ENCODE measurements around the gene TUBGCP6. TPM values are rescaled to one million over a fixed set of nuclear protein-coding genes. Genes with fewer than 3 reads are reported as not detected.
A peak's percentile ranks its signal among the peaks of the same experiment; 100 is the strongest.
"Not testable (repeated sequence)": the region's sequence is repeated elsewhere in the genome, so short reads cannot be mapped to it uniquely, and the experiment has no call there.

TUBGCP6 gene
- total RNA-seq, 2 donors from 2014 or later: 26.3 to 31.6 TPM

DNA sequence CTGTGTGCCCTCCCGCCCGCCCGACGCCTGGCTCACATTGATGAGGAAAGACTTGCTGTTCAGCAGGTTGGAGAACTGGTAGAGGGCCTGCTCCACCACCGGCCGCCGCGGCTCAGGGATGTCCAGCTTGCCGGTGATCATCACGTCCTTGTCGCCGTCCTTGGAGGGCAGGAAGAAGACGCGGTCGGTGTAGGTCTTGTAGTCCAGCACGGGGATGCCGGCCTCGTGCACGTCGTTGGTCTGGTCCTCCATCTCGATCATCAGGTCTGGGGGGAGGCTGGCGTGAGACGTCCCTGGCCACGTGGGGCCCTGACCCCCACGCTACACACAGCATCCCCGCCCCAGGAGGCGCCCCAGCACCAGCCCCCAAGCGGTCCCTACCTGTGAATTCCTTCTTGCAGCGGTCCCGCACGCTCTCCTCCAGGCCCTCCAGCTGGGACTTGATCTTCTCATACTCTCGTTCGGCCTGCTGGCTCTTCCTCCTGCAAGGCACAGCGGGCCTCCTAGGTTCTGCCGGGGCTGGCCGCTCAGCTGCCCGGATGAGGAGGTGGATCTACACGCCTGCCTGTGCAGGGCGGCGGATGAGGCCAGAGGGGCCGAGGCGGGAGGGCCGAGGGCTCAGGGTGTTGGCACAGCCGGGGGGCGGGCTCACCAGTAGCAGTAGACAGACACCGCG is 36.0 kb upstream of the TUBGCP6 start:
- ATAC-seq: no peak
- intact Hi-C loops (cut with DNase I, micrococcal nuclease): no loop called here

DNA sequence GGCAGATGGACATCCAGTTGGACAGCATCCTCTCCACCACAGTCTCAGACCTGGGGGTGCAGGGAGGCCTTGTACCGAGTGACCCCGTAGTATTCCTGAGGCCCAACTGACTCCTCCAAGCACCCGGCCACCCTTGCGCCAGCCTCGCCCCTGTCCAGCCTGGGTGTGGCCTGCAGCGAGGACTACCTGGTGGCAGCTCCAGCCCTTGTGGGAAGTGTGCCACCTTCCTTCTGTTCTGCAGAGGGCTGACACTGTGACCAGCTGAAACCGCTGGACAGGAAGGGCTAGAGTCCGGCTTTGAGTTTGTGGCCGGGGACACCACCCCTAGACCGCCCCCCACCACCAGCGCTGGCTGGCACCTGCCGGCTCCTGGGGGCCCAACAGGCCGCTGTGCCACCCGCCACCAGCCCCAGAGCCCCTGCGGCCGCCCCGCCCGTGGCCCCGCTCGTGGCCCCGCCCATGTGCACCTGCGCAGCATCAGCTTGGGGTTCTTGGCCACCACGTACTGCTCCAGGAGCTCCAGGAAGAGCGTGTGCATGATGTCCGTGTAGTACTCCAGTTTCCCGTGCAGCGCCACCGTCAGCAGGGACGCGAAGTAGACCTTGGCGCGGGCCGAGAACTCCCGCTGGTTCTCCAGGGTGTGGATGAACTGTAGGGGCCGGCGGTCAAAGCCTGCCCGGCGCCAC is 35.3 kb upstream of the TUBGCP6 start:
- intact Hi-C loops (cut with DNase I, micrococcal nuclease): no loop called here
- DNase-seq: no peak

More for the DNA sequence above, 36.0 kb upstream of the TUBGCP6 start:
- no peak for DNase-seq

GRCh38 chr22:50278956-50279619 is 34.3 kb upstream of the TUBGCP6 start:
- intact Hi-C loops (cut with DNase I, micrococcal nuclease): loop anchor here (5.0 to 10.0 kb wide), 2 partner anchors 43 to 46 kb away; partner anchors contain the start of gene DENND6B (in 1 of the 2)
- DNase-seq (no peak), ATAC-seq (no peak)

More for the DNA sequence above, 35.3 kb upstream of the TUBGCP6 start:
- no peak for ATAC-seq

DNA sequence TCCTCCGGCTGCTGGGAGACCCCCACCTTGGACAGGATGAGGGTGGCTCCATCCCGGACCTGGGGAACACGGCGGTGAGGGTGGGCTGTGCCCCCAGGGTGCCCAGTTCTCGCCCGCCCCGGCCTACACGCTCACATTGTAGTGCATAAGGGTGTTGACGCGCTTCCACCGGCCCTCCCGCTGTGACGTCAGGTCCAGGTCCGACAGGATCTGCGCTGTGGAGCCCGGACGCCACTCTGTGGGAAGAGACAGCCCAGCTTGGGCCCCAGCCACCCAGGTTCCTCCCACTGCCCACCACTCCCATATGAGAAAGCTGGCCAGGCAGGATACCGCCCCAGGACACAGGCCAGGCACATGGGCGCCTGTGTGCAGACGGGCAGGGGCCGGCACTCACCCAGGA is 33.6 kb upstream of the TUBGCP6 start:
- DNase-seq: no peak
- intact Hi-C loops (cut with DNase I, micrococcal nuclease): loop anchor here (5.0 to 10.0 kb wide), 2 partner anchors 44 to 46 kb away; partner anchors contain the start of gene DENND6B (in 1 of the 2)
- no peak for ATAC-seq

GRCh38 chr22:50277761-50278160 is 32.9 kb upstream of the TUBGCP6 start:
- intact Hi-C loops (cut with DNase I, micrococcal nuclease): loop anchor here (5.0 to 10.0 kb wide), 2 partner anchors 45 to 47 kb away; partner anchors contain the start of gene DENND6B (in 1 of the 2)
- peak; percentile 19 for ATAC-seq
- no peak for DNase-seq

GRCh38 chr22:50276143-50276542 is 31.3 kb upstream of the TUBGCP6 start:
- intact Hi-C loops (cut with DNase I, micrococcal nuclease): loop anchor here (5.0 to 10.0 kb wide), 2 partner anchors 46 to 49 kb away; partner anchors contain the start of gene DENND6B (in 1 of the 2)
- DNase-seq: peak; percentile 65 to 71
- peak; percentile 62 for ATAC-seq

- DNase-seq (no peak), ATAC-seq (no peak)
- intact Hi-C loops (cut with DNase I, micrococcal nuclease): loop anchor here (5.0 to 10.0 kb wide), 2 partner anchors 47 to 49 kb away; partner anchors contain the start of gene DENND6B (in 1 of the 2)
Measured at GRCh38 chr22:50275181-50276055, 30.6 kb upstream of the TUBGCP6 start.

- DNase-seq (no peak), ATAC-seq (no peak)
- intact Hi-C loops (cut with DNase I, micrococcal nuclease): loop anchor here (5.0 to 10.0 kb wide), 2 partner anchors 48 to 50 kb away; partner anchors contain the start of gene DENND6B (in 1 of the 2)
Measured at GRCh38 chr22:50274771-50275170, 29.9 kb upstream of the TUBGCP6 start.

DNA sequence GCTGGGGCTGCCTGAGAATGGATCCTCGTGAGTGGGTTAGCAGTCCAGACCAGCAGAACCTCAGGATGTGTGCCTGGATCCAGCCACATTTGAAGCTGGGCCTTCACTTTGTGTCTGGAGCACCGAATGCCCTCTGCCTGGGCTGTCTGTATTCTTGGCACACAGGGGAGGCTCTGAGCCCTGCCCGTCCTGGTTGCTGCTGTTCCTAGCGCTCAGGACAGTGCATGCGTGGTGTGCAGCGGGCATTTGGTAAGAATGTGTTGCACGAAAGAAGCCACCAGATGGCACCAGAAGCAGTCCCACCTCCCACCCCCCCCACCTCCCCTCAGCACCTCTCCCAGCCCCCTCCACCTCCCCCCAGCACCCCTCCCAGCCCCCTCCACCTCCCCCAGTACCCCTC is 29.5 kb upstream of the TUBGCP6 start:
- DNase-seq (peak in 1 of 2 donors; percentile 55), ATAC-seq (no peak)
- intact Hi-C loops (cut with DNase I, micrococcal nuclease): loop anchor here in 1 of 2 donors (10.0 kb wide), 1 partner anchor 50 kb away; the partner anchor contains the start of gene DENND6B

DNA sequence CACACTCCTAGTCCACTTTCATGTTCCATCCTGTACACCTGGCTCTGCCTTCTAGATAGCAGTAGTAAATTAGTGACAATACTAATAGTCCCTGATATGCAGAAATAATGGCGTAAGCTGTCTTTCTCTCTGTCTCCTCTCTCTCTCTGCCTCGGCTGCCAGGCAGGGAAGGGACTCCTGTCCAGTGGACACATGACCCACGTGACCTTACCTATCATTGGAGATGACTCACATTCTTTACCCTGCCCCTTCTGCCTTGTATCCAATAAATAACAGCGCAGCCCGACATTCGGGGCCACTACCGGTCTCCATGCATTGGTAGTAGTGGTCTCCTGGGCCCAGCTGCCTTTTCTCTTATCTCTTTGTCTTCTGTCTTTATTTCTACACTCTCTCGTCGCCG is 29.0 kb upstream of the TUBGCP6 start:
- not testable (repeated sequence) for ATAC-seq, DNase-seq
- intact Hi-C loops (cut with DNase I, micrococcal nuclease): loop anchor here in 1 of 2 donors (10.0 kb wide), 1 partner anchor 51 kb away; the partner anchor contains the start of gene DENND6B

GRCh38 chr22:50273352-50273751 is 28.5 kb upstream of the TUBGCP6 start:
- ATAC-seq, DNase-seq: not testable (repeated sequence)
- intact Hi-C loops (cut with DNase I, micrococcal nuclease): loop anchor here in 1 of 2 donors (10.0 kb wide), 1 partner anchor 51 kb away; the partner anchor contains the start of gene DENND6B

DNA sequence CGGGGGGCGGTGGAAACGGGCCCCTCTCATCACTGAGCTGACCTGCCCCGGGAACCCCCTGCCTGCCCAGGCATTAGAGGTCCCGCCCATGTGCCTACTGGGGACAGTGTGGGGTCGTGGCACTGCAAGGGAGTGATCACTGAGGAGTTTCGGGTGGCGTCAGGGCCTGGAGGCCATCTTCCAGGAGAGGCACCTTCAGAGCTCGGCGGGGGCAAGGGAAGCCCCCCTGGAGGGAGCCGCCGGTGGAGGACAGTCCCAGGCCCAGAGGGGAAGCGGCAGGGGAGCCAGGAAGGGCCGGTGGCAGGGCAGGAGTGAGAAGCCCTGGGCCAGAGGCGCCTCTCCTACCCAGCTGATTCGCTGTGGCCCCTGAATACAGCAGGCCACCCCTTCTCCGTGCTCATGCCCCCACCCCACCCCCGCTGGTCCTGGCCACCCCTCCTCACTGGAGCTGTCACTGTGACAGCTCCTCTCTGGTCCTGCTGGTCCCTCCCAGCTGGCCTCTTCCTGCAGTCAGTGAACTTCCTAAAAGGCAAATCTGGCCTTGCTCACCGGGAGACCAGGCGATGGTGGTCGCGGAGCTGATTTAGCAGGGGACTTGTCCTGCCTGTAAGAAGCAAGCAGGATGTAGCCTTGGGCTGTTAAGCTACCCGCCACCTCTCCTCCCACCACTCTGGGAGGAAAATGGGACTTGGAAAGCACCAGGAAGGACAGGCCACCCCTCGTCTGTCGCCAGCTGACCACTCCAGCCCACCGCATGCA is 27.4 kb upstream of the TUBGCP6 start:
- DNase-seq: no peak
- intact Hi-C loops (cut with DNase I, micrococcal nuclease): loop anchor here in 1 of 2 donors (10.0 kb wide), 1 partner anchor 53 kb away; the partner anchor contains the start of gene DENND6B
- ATAC-seq: no peak

GRCh38 chr22:50271519-50271970 is 26.7 kb upstream of the TUBGCP6 start:
- intact Hi-C loops (cut with DNase I, micrococcal nuclease): loop anchor here in 1 of 2 donors (10.0 kb wide), 1 partner anchor 53 kb away; the partner anchor contains the start of gene DENND6B
- peak in 1 of 2 donors; percentile 82 for DNase-seq
- ATAC-seq: peak; percentile 64

- DNase-seq (peak in 1 of 2 donors; percentile 80), ATAC-seq (peak; percentile 52)
- intact Hi-C loops (cut with DNase I, micrococcal nuclease): loop anchor here in 1 of 2 donors (10.0 kb wide), 1 partner anchor 54 kb away; the partner anchor contains the start of gene DENND6B
Measured at GRCh38 chr22:50270666-50271394, 26.0 kb upstream of the TUBGCP6 start.

GRCh38 chr22:50269970-50270665 is 25.3 kb upstream of the TUBGCP6 start, which contains the start of gene MAPK11:
Gene MAPK11 (minus strand): TSS chr22:50270380. CDS start chr22:50270292, 88 bp downstream.
- DNase-seq (peak in 1 of 2 donors; percentile 68), ATAC-seq (peak; percentile 36)
- intact Hi-C loops (cut with DNase I, micrococcal nuclease): loop anchor here in 1 of 2 donors (10.0 kb wide), 1 partner anchor 55 kb away; the partner anchor contains the start of gene DENND6B
